ENCODE measurements around the gene PRIMPOL.
A peak's percentile ranks its signal among the peaks of the same experiment; 100 is the strongest.
"Not testable (repeated sequence)": the region's sequence is repeated elsewhere in the genome, so short reads cannot be mapped to it uniquely, and the experiment has no call there.

The PRIMPOL gene

DNA sequence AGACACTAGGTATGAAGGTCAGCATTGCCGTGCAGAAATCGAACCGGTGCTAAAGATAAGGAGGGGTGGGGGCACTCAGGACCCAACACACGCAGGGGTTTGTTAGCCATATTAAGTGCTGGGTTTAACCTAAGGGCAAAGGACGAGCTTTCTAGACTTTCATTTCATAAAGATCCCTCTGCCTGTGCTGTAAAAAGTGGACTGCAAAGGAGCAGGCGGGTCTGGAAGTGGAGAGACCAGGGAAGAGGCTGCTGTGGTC lies 1.6 kb upstream of the PRIMPOL start:
- H3K27me3 Mint-ChIP-seq (ENCODE audit: low read depth) = no peaks in the 10 kb centered on the region
- DNase-seq (ENCODE audit: low spot score) = no peak
- H3K4me1 Mint-ChIP-seq (ENCODE audit: low read depth) = peaks cover 53% of the 10 kb centered on the region
- peak overlapping the region; percentile 88 for H3K27ac Mint-ChIP-seq
- H3K36me3 Mint-ChIP-seq (ENCODE audit: low read depth) = peaks cover 51% of the 10 kb centered on the region
- no peaks in the 10 kb centered on the region for H3K9me3 Mint-ChIP-seq
- H3K4me3 Mint-ChIP-seq = peak overlapping the region; percentile 96

- H3K27ac Mint-ChIP-seq = peak overlapping the region; percentile 88
- H3K4me3 Mint-ChIP-seq = peak overlapping the region; percentile 96
- peaks cover 51% of the 10 kb centered on the region for H3K36me3 Mint-ChIP-seq (ENCODE audit: low read depth)
- no peaks in the 10 kb centered on the region for H3K27me3 Mint-ChIP-seq (ENCODE audit: low read depth)
- no peaks in the 10 kb centered on the region for H3K9me3 Mint-ChIP-seq
- DNase-seq (ENCODE audit: low spot score) = peak; percentile 43
- H3K4me1 Mint-ChIP-seq (ENCODE audit: low read depth) = peaks cover 53% of the 10 kb centered on the region
Observed at GRCh38 chr4:184648313-184649025, 1.1 kb upstream of the PRIMPOL start.

DNA sequence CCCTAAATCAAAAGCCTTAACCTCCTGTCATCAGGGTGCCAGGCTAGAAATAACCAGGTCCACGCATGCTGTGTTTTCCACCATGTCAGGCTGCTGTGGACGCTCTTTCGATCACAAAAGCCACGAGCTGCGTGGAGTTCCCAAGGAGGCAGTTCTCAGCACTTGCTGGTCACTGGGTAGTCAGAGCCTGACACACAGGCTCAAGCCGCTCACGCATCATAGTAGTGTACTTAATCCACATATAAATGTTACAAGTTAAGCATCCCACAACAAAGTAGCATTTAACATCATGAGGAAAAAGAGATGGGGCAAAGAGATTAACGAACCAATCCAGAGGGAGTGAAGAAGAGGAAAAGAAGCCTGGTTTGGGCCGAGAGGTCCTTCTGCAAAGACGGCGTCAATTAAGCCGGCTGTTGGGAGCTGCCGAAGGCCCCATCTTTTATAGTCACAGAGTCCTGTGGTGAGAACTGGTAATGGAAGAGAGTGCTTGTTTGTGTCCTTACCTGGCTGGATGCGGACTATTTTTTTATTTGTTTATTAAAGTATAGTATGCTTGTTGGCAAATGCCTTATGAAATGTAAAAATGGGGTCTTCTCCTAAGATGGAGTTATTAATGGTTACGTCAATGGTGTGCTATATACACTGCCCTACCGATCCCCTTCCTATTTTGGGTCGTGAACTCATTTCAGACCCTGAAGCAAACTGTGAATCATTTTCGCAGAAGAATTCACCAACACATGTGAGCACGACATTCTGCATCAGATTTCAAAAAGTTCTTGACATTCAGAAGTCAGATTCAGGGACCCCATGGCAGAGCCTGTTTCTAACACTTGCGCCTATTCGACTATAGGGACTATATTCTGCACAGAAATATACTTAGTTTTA lies 675 bp downstream of the PRIMPOL start:
- no peaks in the 10 kb centered on the region for H3K27me3 Mint-ChIP-seq (ENCODE audit: low read depth)
- no peaks in the 10 kb centered on the region for H3K9me3 Mint-ChIP-seq
- peak overlapping the region; percentile 91 for H3K27ac Mint-ChIP-seq
- DNase-seq (ENCODE audit: low spot score) = peak; percentile 40
- H3K36me3 Mint-ChIP-seq (ENCODE audit: low read depth) = peaks cover 45% of the 10 kb centered on the region
- peaks cover 44% of the 10 kb centered on the region for H3K4me1 Mint-ChIP-seq (ENCODE audit: low read depth)
- peak overlapping the region; percentile 96 for H3K4me3 Mint-ChIP-seq

DNA sequence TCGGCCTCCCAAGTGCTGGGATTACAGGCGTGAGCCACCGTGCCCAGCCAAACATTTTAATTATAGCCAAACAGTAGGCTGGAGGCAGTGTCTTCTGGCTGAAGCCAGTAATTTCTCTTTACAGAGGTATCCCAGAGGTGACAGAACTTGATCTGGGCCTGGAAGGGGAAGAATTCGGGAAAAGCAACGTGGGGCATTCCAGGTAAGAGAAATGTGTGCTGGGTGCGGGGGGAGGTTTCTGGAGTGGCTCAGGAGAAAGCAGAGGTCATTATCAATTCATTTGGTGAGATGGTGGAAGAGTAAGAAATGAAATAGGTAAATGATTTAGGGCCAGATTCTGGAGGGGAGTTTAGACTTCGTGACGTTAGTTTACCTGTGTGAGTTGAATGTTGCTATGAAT lies 2.4 kb downstream of the PRIMPOL start:
- DNase-seq (ENCODE audit: low spot score) = no peak
- Mint-ChIP-seq H3K27me3 (ENCODE audit: low read depth) (no peaks in the 10 kb centered on the region), H3K9me3 (no peaks in the 10 kb centered on the region), H3K27ac (no peak overlapping the region), H3K4me1 (ENCODE audit: low read depth) (peaks cover 31% of the 10 kb centered on the region), H3K4me3 (no peak overlapping the region), H3K36me3 (ENCODE audit: low read depth) (peaks cover 35% of the 10 kb centered on the region)

- peak overlapping the region; percentile 16 for H3K27ac Mint-ChIP-seq
- H3K4me3 Mint-ChIP-seq = not testable (repeated sequence)
Observed at GRCh38 chr4:184652681-184653080, 3.1 kb downstream of the PRIMPOL start.

GRCh38 chr4:184653650-184654049 lies 4.1 kb downstream of the PRIMPOL start:
- Mint-ChIP-seq H3K27me3 (ENCODE audit: low read depth) (no peaks in the 10 kb centered on the region), H3K27ac (no peak overlapping the region), H3K4me3 (no peak overlapping the region), H3K36me3 (ENCODE audit: low read depth) (peaks cover 26% of the 10 kb centered on the region), H3K4me1 (ENCODE audit: low read depth) (peaks cover 19% of the 10 kb centered on the region), H3K9me3 (no peaks in the 10 kb centered on the region)
- no peak for DNase-seq (ENCODE audit: low spot score)

More at GRCh38 chr4:184652681-184653080, 3.1 kb downstream of the PRIMPOL start:
- DNase-seq (ENCODE audit: low spot score); H3K27me3 Mint-ChIP-seq (ENCODE audit: low read depth); H3K9me3 Mint-ChIP-seq: not testable (repeated sequence)
- Mint-ChIP-seq H3K4me1 (ENCODE audit: low read depth) (peaks cover 25% of the 10 kb centered on the region), H3K36me3 (ENCODE audit: low read depth) (peaks cover 32% of the 10 kb centered on the region)

GRCh38 chr4:184655889-184656869 lies 6.6 kb downstream of the PRIMPOL start:
- Mint-ChIP-seq H3K9me3 (no peaks in the 10 kb centered on the region), H3K4me1 (ENCODE audit: low read depth) (peaks cover 13% of the 10 kb centered on the region), H3K36me3 (ENCODE audit: low read depth) (peaks cover 31% of the 10 kb centered on the region), H3K27ac (no peak overlapping the region), H3K27me3 (ENCODE audit: low read depth) (no peaks in the 10 kb centered on the region), H3K4me3 (no peak overlapping the region)
- no peak for DNase-seq (ENCODE audit: low spot score)

DNA sequence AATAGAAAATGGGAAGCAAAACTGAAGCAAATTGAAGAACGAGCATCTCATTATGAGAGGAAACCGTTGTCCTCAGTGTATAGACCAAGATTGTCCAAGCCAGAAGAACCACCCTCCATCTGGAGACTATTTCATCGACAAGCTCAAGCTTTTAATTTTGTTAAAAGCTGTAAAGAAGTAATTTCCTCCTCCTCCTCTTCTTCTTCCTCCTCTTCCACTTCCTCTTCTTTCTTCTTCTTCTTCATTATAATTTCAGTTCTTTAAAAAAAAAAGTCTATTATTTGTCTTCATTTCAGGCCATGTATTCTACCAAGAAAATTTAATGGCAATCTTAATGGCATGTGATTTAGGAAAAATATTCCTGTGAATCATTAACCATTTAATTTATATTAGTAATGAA lies 7.6 kb downstream of the PRIMPOL start:
- no peak for DNase-seq (ENCODE audit: low spot score)
- Mint-ChIP-seq H3K27me3 (ENCODE audit: low read depth) (no peaks in the 10 kb centered on the region), H3K4me1 (ENCODE audit: low read depth) (peaks cover 7% of the 10 kb centered on the region), H3K9me3 (no peaks in the 10 kb centered on the region), H3K36me3 (ENCODE audit: low read depth) (peaks cover 32% of the 10 kb centered on the region), H3K27ac (no peak overlapping the region), H3K4me3 (no peak overlapping the region)

GRCh38 chr4:184657820-184658219 lies 8.3 kb downstream of the PRIMPOL start:
- H3K4me3 Mint-ChIP-seq; H3K4me1 Mint-ChIP-seq (ENCODE audit: low read depth); H3K9me3 Mint-ChIP-seq; DNase-seq (ENCODE audit: low spot score); H3K27ac Mint-ChIP-seq; H3K27me3 Mint-ChIP-seq (ENCODE audit: low read depth): not testable (repeated sequence)
- H3K36me3 Mint-ChIP-seq (ENCODE audit: low read depth) = peaks cover 30% of the 10 kb centered on the region

DNA sequence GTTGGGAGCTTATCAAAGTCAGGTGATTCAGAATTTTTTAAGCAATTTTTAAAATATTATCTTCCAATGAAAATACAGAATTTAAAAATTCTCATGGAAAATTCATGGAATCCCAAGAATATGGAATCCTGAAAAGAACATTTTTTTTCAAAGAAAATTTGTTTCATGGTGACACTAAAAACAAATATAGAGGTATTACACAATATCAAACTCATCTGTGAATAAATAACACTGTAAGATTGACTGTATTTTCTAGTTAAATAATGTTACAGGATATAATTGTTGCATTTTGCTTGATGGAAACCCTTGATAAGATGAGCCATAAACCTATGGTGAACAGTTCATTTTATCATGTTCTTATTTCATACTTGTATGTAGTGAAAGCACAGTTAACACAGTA lies 11.4 kb downstream of the PRIMPOL start:
- no peaks in the 10 kb centered on the region for H3K9me3 Mint-ChIP-seq

GRCh38 chr4:184662236-184662635 lies 12.7 kb downstream of the PRIMPOL start:
- Mint-ChIP-seq H3K36me3 (ENCODE audit: low read depth) (peaks cover 35% of the 10 kb centered on the region), H3K27me3 (ENCODE audit: low read depth) (no peaks in the 10 kb centered on the region), H3K9me3 (no peaks in the 10 kb centered on the region), H3K27ac (no peak overlapping the region), H3K4me3 (no peak overlapping the region), H3K4me1 (ENCODE audit: low read depth) (peaks cover 11% of the 10 kb centered on the region)
- no peak for DNase-seq (ENCODE audit: low spot score)

More for the DNA sequence above, 11.4 kb downstream of the PRIMPOL start:
- Mint-ChIP-seq H3K27me3 (ENCODE audit: low read depth) (no peaks in the 10 kb centered on the region), H3K36me3 (ENCODE audit: low read depth) (peaks cover 28% of the 10 kb centered on the region), H3K27ac (no peak overlapping the region), H3K4me1 (ENCODE audit: low read depth) (peaks cover 5% of the 10 kb centered on the region), H3K4me3 (no peak overlapping the region)
- no peak for DNase-seq (ENCODE audit: low spot score)

DNA sequence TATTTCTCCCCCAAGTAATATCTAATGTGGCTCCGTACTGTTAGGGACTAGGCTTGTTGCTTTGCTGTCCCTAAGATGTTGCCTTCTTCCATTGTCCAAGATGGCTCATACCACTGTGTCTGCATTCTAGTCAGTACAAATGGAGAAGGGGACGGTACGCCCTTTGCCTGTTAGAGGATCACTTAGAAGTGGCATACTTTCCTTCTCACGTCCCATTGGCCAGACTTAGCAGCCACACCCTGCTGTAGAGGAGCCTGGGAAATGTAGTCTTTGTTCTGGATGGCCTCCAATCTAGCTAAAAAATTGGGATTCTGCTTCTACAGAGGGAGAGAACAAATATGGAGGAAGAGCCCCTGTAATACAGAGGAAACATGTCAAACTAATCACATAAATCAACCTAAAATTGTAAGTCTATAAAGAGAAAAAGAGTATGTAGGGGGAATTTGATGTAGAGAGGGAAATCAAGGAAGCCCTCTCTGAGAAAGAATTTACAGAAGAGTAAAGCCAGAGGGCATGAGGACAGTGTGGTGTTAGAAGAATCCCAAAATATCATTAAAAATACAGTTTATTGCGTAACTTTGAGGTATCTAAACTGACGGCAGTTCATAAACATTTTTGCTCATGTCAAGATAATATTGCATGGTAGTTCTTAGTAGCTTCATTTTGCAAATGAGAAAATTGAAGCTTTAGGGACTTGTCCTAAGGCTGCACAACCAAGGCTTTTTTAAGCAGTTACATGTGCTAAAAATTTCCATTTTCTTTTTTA lies 15.1 kb downstream of the PRIMPOL start:
- no peaks in the 10 kb centered on the region for H3K27me3 Mint-ChIP-seq (ENCODE audit: low read depth)
- H3K4me3 Mint-ChIP-seq = no peak overlapping the region
- peaks cover 43% of the 10 kb centered on the region for H3K36me3 Mint-ChIP-seq (ENCODE audit: low read depth)
- H3K4me1 Mint-ChIP-seq (ENCODE audit: low read depth) = peaks cover 31% of the 10 kb centered on the region
- no peak for DNase-seq (ENCODE audit: low spot score)
- H3K9me3 Mint-ChIP-seq = peaks cover 8% of the 10 kb centered on the region
- peak overlapping the region; percentile 32 for H3K27ac Mint-ChIP-seq

DNA sequence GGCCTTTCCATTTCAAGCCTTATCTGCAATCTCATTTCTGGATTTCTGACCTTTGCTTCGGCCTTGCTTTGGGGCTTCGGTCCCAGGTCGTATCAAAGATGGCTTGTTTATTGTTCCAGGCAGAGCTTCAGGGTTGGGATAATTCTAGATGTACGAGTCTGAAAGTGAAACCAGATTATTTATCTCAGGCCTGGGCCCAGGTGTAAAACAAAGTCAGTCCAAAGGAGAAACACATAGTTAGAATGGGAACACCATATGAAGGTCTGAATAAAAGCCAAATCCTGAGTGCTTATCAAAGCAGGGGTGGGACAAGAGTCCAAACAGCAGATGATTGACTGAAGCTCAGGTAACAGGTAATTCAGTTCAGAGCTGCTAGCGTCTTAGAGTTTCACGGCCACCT lies 17.1 kb downstream of the PRIMPOL start:
- peaks cover 48% of the 10 kb centered on the region for H3K36me3 Mint-ChIP-seq (ENCODE audit: low read depth)
- H3K27ac Mint-ChIP-seq = peak overlapping the region; percentile 60
- no peak overlapping the region for H3K4me3 Mint-ChIP-seq
- H3K27me3 Mint-ChIP-seq (ENCODE audit: low read depth) = no peaks in the 10 kb centered on the region
- peaks cover 8% of the 10 kb centered on the region for H3K9me3 Mint-ChIP-seq
- peaks cover 38% of the 10 kb centered on the region for H3K4me1 Mint-ChIP-seq (ENCODE audit: low read depth)
- DNase-seq (ENCODE audit: low spot score) = no peak

Measured in T-helper 2 cell treated with Interferon-gamma antibody and Interleukin-4, amounts not matched to agents 5 μg/mL and 100 μg/mL, for 36 hours (primary cell).